Cardiac septum (tissue), 1 donor: ENCODE measurements around the gene MUC2. TPM values are rescaled to one million over a fixed set of nuclear protein-coding genes. Genes with fewer than 3 reads are reported as not detected.
A peak's percentile ranks its signal among the peaks of the same experiment; 100 is the strongest.

Experiments
- DNase-seq: peaks from one replicate; pipeline ENCODE4 v3.0.0-alpha.2; 2020; ENCODE audit warnings: low spot score
- intact Hi-C: fragments of 100-400 bp; cut with DNase I; formaldehyde crosslinking; loops from one replicate; pipeline ENCODE4 v1.14.0; 2022
- total RNA-seq: library from RNA; stranded (reverse); fragmentation: NEBNext Ultra II Directional; extraction: Animal tissue kit (Norgen Biotek cat#: 25700); gene quantifications from one replicate; pipeline ENCODE4 v1.2.1, GENCODE V29; 2021
- donor health status: DM: no; HTN: no; CAD: no.

MUC2 gene
- total RNA-seq, 1 donor from 2014 or later, result 0.03 TPM

DNA sequence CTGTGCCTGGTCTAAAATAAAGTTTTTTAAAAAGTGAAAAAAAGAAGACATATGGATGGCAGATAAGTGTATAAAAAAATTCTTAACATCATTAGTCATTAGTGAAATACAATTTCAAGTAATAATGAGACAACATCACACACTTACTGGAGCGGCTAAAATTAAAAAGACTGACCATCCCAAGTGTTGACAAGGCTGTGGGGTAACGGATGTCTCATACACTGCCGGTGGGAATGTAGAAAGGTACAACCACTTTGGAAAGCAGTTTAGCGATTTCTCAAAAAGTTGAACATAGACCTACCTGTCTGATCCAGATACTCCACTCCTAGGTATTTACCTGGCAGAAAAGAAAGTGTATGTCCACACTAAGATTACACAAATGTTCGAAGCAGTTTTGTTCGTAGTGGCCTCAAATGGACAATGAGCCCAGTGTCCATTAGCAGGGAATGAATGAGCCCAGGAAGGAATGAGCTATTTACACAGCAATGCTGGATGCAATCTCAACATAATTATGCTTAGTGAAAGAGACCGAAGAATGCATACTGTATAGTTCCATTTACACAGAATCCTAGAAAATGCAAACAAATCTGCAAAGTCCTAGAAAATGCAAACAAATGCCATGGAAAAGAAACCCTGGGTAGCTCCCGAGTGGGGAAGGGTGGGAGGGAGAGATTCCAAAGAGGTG is 6.7 kb upstream of the MUC2 start:
- intact Hi-C loops, result no loop called here
- peak; percentile 4 for DNase-seq

DNA sequence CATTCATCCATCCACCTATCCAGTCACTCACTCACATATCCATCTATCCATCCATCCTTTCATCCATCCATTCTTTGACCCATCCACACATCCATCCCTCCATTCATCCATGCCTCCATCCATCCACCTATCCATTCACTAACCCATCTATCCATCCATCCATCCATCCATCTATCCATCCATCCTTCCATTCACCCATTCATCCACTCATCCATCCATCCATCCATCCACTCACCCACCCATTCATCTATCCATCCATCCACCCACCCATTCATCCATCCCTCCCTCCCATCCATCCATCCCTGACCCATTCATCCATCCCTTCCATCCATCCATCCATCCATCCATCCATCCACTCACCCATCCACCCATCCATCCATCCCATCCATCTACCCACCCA is 4.9 kb upstream of the MUC2 start:
- intact Hi-C loops, result no loop called here
- peak; percentile 6 for DNase-seq

DNA sequence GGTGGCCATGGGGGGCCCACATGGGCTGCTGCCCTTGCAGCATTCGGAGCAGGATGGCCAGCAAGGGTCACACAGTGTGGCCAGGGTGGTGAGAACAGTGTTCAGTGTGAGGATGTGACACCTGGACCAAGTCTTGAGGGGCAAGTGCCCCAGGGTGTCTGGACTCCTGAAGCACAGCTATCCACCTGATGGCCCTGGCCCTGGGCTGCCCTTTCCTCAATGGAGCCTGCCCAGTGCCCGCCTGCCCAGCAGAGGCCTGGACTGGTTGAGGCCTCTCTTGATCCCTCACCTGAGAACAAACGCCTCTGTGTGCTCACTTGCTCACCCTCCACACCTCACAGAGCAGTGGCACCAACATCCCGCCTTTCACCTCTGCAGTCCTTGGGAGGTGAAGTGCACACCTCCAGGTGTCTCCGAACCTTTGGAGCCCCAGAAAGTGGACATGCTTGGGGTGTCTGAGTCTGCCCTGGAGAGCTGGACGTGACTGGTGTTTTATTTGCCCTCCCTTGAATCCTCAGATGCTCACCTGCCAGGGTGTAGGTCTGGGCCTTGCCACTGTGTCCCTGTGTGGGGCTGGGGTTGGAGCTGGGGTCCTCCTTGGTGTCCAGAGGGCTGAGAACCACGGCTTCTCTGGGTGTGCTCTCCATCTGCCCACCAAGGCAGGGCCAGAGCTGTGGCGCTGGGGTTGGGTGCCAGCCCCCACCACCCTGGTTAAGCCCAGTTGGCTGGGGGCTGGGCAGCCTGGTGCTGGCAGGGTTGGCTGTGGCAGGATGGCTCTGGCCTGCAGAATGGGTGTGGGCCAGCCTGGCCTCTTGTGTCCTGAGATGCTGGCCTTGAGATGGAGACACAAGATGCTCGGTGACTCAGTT is 3.8 kb upstream of the MUC2 start:
- intact Hi-C loops, result no loop called here
- DNase-seq, result peak; percentile 58

DNA sequence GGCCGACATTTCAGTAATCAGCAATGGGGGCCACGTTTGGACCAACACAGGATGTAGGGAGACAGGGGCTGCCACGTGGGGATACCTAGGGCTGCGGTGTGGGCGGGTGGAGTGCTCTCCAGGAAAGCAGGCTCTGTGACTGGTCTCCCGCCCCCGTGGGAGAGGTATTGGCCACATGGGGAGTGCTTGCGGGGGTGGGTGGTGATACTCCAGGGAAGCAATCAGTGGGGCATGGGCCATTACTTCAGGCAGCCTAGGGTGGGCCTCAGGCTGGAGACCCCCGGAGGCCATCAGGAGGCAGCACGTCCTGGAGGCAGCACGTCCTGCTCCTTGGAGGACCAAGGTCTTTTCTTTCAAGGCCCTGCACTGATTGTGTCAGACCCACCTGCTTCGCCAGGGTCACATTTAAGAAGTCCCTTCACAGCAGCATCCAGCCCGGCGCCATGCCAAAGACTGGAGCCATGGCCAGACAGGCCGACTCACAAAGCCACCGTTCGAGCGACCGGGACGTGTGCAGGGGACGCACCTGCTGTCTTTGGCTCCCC is 3.0 kb upstream of the MUC2 start:
- DNase-seq, result peak; percentile 75
- intact Hi-C loops, result no loop called here

DNA sequence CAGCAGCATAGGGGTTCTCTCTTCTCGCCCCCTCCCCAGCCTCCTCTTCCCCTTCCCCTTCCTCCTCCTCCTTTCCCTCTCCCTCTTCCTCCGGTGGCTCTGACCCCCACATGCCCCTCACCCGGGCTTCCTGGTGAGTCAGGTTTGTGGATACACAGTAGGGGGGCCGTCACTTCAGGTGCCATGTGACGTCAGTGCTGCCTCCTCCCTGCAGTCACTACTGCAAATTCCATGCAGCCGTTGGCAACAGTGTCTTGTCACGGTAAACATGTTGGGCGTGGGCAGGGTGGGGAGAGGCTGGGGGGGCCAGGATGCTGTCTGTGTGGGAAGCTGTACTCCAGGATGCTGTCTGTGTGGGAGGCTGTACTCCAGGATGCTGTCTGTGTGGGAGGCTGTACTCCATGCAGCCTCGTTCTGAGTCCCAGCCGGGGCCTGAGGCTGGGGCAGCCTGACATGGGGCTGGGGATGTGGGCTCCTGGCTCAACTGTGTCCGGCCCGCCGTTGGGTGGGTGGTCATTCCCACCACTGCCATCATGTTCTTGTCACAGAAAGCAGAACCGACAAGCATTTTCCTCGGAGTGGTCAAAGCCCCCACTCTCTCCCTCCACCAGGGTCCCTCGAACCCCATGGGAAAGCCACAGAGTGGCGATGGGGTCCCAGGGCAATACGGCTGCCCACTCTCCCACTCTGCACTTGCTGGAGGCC is 2.4 kb upstream of the MUC2 start:
- peak; percentile 59 for DNase-seq
- intact Hi-C loops, result no loop called here

DNA sequence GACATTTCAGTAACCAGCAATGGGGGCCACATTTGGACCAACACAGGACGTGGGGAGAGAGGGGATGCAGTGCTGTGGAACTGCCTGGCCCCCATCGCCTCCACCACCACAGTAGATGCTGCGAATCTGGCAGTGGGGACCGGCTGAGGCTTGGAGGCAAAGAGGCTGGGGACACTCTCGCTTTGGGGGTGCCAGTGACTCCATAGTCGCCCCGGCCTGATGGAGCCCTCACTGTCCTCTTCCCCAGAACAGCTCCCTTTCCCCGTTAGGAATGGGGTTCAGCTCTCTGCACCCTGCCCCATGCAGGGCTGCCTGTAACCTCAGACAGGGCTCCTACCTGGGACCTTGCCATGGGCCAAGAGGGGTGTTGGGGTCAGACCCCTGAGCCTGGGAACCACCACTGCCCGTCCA is 1.8 kb upstream of the MUC2 start:
- DNase-seq, result peak; percentile 57
- intact Hi-C loops, result no loop called here

DNA sequence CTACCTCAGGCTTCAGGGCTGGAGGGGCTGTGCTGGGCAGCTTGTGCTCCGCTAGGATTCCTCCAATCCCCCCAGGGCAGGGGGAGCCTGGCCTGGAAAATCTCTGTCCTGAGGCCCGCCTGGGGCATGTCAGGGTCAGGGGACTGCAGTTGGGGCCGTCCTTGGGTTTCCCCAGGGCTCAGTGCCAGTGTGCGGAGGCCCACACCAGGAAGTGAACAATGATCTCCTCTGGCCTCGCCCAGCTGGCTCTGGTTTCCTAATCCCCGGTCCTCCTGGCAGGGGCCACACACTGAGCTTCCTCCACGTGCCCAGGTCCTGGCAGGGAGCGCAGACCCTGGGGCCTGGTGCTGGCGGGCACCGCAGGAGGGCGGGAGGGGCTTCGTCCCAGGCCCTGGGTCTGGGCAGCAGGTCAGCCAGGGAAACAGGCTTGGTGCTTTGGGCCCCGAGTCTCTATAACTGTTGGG is 1.4 kb upstream of the MUC2 start:
- intact Hi-C loops, result no loop called here
- DNase-seq, result peak; percentile 77

DNA sequence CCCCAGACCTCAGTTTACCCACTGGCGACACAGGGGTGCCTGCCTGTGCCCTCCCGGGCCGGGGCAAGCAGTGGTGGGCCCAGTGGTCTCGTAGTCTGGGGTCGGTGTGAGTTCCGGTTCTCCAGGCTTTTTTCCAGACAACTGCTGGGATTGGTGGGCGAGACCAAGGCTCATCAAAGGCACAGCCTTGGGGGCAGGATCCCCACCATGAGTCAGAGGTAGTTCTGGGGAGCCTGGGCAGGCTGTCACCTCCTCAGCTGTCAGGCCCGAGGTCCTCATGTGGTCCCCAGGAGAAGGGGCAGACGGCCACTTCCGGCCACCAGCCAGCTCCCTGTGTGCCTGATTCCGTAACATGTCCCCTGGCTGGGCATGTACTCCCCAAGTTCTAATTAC is 827 bp upstream of the MUC2 start:
- intact Hi-C loops, result no loop called here
- DNase-seq, result peak; percentile 72

DNA sequence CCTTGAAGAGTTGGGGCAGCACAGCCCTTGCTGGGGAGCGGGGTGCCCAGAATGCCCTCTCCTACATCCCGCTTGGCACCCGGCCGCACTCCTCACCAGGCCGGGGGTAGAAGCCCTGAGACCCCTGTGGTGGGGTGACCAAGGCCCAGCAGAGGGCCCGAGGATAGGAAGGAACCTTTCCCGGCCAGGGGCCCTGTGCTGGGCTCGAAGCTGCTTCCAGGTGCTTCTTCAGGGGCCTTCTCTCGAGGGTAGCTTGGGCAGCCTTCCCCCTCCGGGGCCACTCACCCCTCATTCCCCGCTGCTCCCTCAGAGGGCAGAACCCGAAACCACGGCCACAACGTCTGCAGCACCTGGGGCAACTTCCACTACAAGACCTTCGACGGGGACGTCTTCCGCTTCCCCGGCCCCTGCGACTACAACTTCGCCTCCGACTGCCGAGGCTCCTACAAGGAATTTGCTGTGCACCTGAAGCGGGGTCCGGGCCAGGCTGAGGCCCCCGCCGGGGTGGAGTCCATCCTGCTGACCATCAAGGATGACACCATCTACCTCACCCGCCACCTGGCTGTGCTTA is 752 bp downstream of the MUC2 start:
- peak; percentile 39 for DNase-seq
- intact Hi-C loops, result no loop called here

DNA sequence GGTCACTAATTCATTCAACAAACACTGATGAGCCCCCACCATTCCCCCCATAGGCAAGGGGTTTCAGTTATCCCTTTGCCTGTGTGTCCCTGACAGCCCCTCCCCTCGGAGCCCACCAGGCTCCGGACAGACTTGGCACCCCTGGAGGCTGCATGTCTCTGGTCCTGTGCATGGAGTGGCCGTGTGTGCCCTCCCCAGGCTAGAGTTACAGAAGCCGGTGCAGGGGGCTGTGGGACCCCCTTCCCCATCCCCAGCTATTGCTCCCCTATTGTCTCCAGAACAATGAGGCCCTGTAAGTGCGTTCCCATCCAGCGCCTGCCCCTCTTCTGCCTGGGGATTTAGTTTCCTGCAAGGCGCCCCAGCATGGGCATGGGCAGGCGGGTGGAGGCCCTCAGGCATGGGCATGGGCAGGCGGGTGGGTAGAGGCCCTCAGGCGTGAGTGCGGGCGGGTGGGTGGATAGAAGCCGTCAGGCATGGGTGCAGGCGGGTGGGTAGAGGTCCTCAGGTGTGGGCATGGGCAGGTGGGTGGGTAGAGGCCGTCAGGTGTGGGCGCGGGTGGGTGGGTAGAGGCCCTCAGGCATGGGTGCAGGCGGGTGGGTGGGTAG is 1.5 kb downstream of the MUC2 start:
- peak; percentile 49 for DNase-seq
- intact Hi-C loops, result no loop called here

DNA sequence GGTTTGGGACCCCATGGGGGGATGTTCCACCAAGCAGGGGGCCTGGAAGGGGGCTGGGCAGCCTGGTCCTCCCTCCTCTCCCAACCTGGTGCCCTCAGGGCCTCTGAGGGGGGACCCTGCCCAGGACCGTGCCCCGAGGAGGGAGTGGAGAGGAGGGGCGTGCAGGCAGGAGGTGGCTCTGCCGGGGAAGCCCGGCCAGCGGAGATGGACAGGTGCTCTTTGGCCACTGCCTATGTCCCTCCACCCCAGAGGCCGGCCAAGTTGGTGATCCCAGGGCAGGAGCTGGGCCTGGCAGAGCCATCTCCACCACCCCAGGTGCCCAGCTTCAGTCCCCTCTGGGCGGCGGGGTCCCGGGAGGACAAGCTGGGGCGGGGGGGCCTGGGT is 2.4 kb downstream of the MUC2 start:
- peak; percentile 68 for DNase-seq
- intact Hi-C loops, result no loop called here

DNA sequence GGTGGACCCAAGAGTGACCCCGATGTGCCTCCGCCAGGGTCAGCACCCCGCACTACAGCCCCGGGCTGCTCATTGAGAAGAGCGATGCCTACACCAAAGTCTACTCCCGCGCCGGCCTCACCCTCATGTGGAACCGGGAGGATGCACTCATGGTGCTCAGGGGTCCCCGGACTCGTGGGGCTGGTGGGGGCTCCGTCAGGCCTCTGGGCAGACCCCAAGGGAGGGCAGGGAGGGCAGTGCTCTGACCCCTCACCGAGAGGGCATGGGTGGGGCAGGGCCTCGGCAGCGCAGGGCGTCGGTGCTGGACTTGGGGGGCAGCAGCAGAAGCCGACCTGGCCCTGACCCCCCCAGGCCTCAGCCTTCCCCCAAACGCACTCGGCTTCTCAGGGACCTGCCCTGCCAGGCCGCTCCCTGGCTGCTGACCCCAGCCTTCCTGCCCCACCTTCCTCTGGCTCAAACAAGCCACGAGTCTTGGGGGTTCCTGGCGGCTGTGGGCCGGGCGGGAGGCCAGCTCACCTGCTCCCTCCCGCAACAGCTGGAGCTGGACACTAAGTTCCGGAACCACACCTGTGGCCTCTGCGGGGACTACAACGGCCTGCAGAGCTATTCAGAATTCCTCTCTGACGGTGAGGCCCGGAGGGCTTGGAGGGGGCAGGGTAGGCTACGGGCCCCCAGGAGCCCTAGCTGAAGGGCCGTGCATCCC is 2.9 kb downstream of the MUC2 start:
- intact Hi-C loops, result no loop called here
- DNase-seq, result peak; percentile 9

DNA sequence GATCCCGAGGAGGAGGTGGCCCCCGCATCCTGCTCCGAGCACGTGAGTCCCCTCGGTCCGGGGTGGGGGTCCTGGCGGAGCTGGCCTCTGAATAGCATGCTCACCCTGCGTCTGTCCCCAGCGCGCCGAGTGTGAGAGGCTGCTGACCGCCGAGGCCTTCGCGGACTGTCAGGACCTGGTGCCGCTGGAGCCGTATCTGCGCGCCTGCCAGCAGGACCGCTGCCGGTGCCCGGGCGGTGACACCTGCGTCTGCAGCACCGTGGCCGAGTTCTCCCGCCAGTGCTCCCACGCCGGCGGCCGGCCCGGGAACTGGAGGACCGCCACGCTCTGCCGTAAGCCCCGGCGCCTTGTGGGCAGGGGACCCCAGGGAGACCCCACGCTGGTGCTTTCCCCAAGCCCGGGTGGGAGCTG is 3.5 kb downstream of the MUC2 start:
- peak; percentile 38 for DNase-seq
- intact Hi-C loops, result no loop called here

DNA sequence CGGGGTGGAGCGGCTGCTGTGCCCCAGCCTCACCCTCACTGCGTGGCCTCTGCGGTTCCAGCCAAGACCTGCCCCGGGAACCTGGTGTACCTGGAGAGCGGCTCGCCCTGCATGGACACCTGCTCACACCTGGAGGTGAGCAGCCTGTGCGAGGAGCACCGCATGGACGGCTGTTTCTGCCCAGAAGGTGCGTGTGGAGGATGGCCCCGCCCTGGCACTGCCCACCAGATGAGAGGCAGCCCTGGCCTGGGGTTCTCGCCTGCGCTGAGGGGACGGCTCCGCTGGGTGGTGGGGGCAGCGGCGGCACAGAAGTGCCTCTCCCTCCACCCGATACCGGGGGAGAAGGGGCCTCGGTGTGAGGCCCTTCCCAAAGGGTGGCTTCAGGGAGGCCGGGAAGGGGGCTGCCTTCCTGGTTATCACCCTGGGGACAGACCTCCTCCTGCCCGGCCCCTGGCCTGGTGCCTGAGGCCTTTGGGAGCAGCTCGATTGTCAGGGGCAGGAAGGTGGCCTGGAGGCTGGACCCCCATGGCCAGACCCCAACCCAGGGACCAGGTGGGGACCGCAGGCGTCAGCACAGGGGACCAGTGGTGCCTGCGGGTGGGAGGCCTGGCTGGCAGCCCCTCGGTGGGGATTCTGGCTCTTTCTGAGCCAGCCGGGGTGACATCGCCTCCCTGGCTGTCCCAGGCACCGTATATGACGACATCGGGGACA is 7.1 kb downstream of the MUC2 start:
- intact Hi-C loops, result no loop called here
- DNase-seq, result peak; percentile 50

DNA sequence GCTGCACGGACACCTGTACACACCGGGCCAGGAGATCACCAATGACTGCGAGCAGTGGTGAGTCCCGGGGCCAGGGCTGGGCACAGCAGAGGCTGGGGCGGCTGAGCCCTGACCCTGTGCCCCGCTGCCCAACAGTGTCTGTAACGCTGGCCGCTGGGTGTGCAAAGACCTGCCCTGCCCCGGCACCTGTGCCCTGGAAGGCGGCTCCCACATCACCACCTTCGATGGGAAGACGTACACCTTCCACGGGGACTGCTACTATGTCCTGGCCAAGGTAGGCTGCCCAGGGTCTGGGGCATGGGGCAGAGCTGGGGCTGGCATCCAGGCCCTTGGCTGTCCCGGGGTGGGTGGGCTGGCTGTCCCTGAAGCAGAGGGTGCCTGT is 7.7 kb downstream of the MUC2 start:
- no peak for DNase-seq
- intact Hi-C loops, result no loop called here

DNA sequence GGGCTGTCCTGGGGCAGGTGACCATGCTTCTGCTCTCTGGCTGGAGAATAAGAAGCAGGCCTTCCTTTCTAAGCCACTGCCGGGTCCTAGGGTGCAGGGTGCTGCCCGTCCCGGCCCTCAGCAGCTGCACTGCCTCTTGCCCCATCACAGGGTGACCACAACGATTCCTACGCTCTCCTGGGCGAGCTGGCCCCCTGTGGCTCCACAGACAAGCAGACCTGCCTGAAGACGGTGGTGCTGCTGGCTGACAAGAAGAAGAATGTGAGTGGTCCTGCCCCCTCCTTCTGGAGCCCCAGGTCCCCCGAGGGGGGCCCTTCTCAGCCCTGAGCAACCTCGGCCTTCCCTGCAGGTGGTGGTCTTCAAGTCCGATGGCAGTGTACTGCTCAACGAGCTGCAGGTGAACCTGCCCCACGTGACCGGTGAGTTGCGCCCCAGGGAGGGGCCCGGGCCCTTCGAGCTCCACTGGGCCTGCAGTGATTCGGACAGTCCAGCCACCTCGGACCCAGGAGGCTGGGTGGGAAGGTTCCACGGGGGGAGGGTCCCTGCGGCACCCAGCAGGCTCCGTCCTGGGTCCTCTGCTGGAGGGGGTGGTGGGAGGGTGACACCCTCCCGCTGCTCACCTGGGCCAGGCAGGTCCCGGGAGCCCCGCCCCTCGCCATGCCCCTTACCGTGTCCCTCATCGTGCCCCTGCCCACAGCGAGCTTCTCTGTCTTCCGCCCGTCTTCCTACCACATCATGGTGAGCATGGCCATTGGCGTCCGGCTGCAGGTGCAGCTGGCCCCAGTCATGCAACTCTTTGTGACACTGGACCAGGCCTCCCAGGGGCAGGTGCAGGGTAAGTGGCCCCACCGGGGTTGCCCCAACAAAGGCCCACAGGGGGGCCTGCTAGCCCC is 8.3 kb downstream of the MUC2 start:
- intact Hi-C loops, result no loop called here
- DNase-seq, result peak; percentile 68
